Measurements from ENCODE around the gene SLC9A1. TPM values are rescaled to one million over a fixed set of nuclear protein-coding genes. Genes with fewer than 3 reads are reported as not detected.

SLC9A1 gene
- total RNA-seq, 3 donors from 2014 or later: 6.1 to 14.2 (median 13.8) TPM

- Histone ChIP-seq H3K27ac (peak overlapping the region; percentile 82 to 85), H3K4me1 (peaks cover 9 to 41% of the 10 kb centered on the region in 2 donors), H3K4me3 (peak overlapping the region in 1 of 3 donors; percentile 4), H3K27me3 (no peaks in the 10 kb centered on the region), H3K9me3 (no peaks in the 10 kb centered on the region), H3K36me3 (no peaks in the 10 kb centered on the region)
- intact Hi-C loops (cut with DNase I; ENCODE audit: low total_unique reads): no loop called here
- TF ChIP-seq, protein P1, sequence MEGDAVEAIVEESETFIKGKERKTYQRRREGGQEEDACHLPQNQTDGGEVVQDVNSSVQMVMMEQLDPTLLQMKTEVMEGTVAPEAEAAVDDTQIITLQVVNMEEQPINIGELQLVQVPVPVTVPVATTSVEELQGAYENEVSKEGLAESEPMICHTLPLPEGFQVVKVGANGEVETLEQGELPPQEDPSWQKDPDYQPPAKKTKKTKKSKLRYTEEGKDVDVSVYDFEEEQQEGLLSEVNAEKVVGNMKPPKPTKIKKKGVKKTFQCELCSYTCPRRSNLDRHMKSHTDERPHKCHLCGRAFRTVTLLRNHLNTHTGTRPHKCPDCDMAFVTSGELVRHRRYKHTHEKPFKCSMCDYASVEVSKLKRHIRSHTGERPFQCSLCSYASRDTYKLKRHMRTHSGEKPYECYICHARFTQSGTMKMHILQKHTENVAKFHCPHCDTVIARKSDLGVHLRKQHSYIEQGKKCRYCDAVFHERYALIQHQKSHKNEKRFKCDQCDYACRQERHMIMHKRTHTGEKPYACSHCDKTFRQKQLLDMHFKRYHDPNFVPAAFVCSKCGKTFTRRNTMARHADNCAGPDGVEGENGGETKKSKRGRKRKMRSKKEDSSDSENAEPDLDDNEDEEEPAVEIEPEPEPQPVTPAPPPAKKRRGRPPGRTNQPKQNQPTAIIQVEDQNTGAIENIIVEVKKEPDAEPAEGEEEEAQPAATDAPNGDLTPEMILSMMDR (IDR thresholded peaks at IDR 0.05): no peak
- no peak for TF ChIP-seq POLR2AphosphoS5 (IDR thresholded peaks at IDR 0.05)
- TF ChIP-seq POLR2A (IDR thresholded peaks at IDR 0.05): no peak
- peak in 1 of 2 donors; percentile 42 for DNase-seq (ENCODE audit: low spot score in 2 of 2)
Observed at GRCh38 chr1:27136998-27137542, 17.9 kb downstream of the SLC9A1 start.

GRCh38 chr1:27136236-27136551 is 18.7 kb downstream of the SLC9A1 start:
- Histone ChIP-seq H3K4me3 (no peak overlapping the region), H3K9me3 (no peaks in the 10 kb centered on the region), H3K36me3 (no peaks in the 10 kb centered on the region), H3K4me1 (peaks cover 9 to 32% of the 10 kb centered on the region in 2 donors), H3K27ac (peak overlapping the region; percentile 82 to 85), H3K27me3 (no peaks in the 10 kb centered on the region)
- TF ChIP-seq, protein P1 (IDR thresholded peaks at IDR 0.05): no peak
- TF ChIP-seq POLR2A (IDR thresholded peaks at IDR 0.05): no peak
- TF ChIP-seq POLR2AphosphoS5 (IDR thresholded peaks at IDR 0.05): no peak
- intact Hi-C loops (cut with DNase I; ENCODE audit: low total_unique reads): no loop called here
- DNase-seq (ENCODE audit: low spot score in 2 of 2): no peak

GRCh38 chr1:27135541-27136235 is 19.2 kb downstream of the SLC9A1 start:
- intact Hi-C loops (cut with DNase I; ENCODE audit: low total_unique reads): no loop called here
- H3K27ac ChIP-seq: peak overlapping the region; percentile 82 to 85
- H3K4me3 ChIP-seq: no peak overlapping the region

GRCh38 chr1:27133991-27134390 is 20.9 kb downstream of the SLC9A1 start:
- Histone ChIP-seq H3K4me1 (peaks cover 9 to 27% of the 10 kb centered on the region in 2 donors), H3K9me3 (no peaks in the 10 kb centered on the region), H3K27ac (peak overlapping the region in 1 of 2 donors; percentile 82), H3K4me3 (no peak overlapping the region), H3K27me3 (no peaks in the 10 kb centered on the region), H3K36me3 (no peaks in the 10 kb centered on the region)
- DNase-seq (ENCODE audit: low spot score in 2 of 2): no peak
- TF ChIP-seq, protein P1 (IDR thresholded peaks at IDR 0.05): no peak
- TF ChIP-seq POLR2AphosphoS5 (IDR thresholded peaks at IDR 0.05): no peak
- no peak for TF ChIP-seq POLR2A (IDR thresholded peaks at IDR 0.05)
- intact Hi-C loops (cut with DNase I; ENCODE audit: low total_unique reads): no loop called here

More at GRCh38 chr1:27135541-27136235, 19.2 kb downstream of the SLC9A1 start:
- TF ChIP-seq, protein P1 (IDR thresholded peaks at IDR 0.05): no peak
- TF ChIP-seq POLR2AphosphoS5 (IDR thresholded peaks at IDR 0.05) (no peak), POLR2A (IDR thresholded peaks at IDR 0.05) (no peak)
- Histone ChIP-seq H3K9me3 (no peaks in the 10 kb centered on the region), H3K27me3 (no peaks in the 10 kb centered on the region), H3K4me1 (peaks cover 9 to 31% of the 10 kb centered on the region in 2 donors), H3K36me3 (no peaks in the 10 kb centered on the region)
- no peak for DNase-seq (ENCODE audit: low spot score in 2 of 2)

- no peaks in the 10 kb centered on the region for H3K27me3 ChIP-seq
- H3K36me3 ChIP-seq: no peaks in the 10 kb centered on the region
- no peak overlapping the region for H3K4me3 ChIP-seq
- no peak for DNase-seq (ENCODE audit: low spot score in 2 of 2)
- H3K9me3 ChIP-seq: no peaks in the 10 kb centered on the region
- no peak for TF ChIP-seq POLR2A (IDR thresholded peaks at IDR 0.05)
- TF ChIP-seq, protein P1 (IDR thresholded peaks at IDR 0.05): no peak
- TF ChIP-seq POLR2AphosphoS5 (IDR thresholded peaks at IDR 0.05): no peak
- intact Hi-C loops (cut with DNase I; ENCODE audit: low total_unique reads): no loop called here
- peak overlapping the region in 1 of 2 donors; percentile 82 for H3K27ac ChIP-seq
- peaks cover 9 to 22% of the 10 kb centered on the region in 2 donors for H3K4me1 ChIP-seq
Observed at GRCh38 chr1:27133158-27133557, 21.8 kb downstream of the SLC9A1 start.

Measured in breast epithelium (tissue), 4 donors.